GM18873 (cell line): ENCODE data around the gene AP1S1.
"Not testable (repeated sequence)": the region's sequence is repeated elsewhere in the genome, so short reads cannot be mapped to it uniquely, and the experiment has no call there.

Experiments
- ATAC-seq: cut with Tn5 transposase; IDR thresholded peaks from one replicate; pipeline ENCODE4 v1.9.1; 2021; ENCODE audit warnings: mild to moderate bottlenecking, moderate library complexity, moderate number of reproducible peaks; ENCODE audit not compliant: unreplicated experiment, low FRiP score

The AP1S1 gene

GRCh38 chr7:101198476-101198875, 44.2 kb downstream of the AP1S1 start:
- ATAC-seq, result no peak

- not testable (repeated sequence) for ATAC-seq
These were observed 45.2 kb downstream of the AP1S1 start for GRCh38 chr7:101199522-101199921.

- no peak for ATAC-seq
These were observed 46.2 kb downstream of the AP1S1 start for GRCh38 chr7:101200504-101200861.

GRCh38 chr7:101200862-101201599, 46.8 kb downstream of the AP1S1 start, which contains the start of gene MOGAT3:
Gene MOGAT3, minus strand, starts transcription at chr7:101201036. Its CDS starts 182 bp downstream, at chr7:101200854.
- no peak for ATAC-seq

- no peak for ATAC-seq
These were observed 47.7 kb downstream of the AP1S1 start for GRCh38 chr7:101201695-101202602.

- no peak for ATAC-seq
These were observed 48.3 kb downstream of the AP1S1 start for GRCh38 chr7:101202603-101202918.

GRCh38 chr7:101203740-101204738, 49.8 kb downstream of the AP1S1 start:
- ATAC-seq, result not testable (repeated sequence)

- ATAC-seq, result no peak
These were observed 51.8 kb downstream of the AP1S1 start for GRCh38 chr7:101205901-101206664.

GRCh38 chr7:101206665-101207042, 52.4 kb downstream of the AP1S1 start:
- no peak for ATAC-seq

- no peak for ATAC-seq
These were observed 53.2 kb downstream of the AP1S1 start for GRCh38 chr7:101207459-101207858.

GRCh38 chr7:101208794-101209193, 54.5 kb downstream of the AP1S1 start:
- no peak for ATAC-seq

GRCh38 chr7:101210143-101210542, 55.9 kb downstream of the AP1S1 start:
- no peak for ATAC-seq
